Lower leg skin (tissue), 3 donors: ENCODE results near the gene LZTR1.

Experiments used
- POLR2A ChIP-seq, 2 donors: fragments of 450-650 bp; IDR thresholded peaks; one replicate each; pipeline ENCODE4 v1.6.1; 2016 to 2017; ENCODE audit warnings: antibody characterized with exemption in 2 of 2, mild to moderate bottlenecking in 1 of 2, moderate library complexity in 1 of 2
- TF ChIP-seq, protein P1 (sequence below), 3 donors: fragments of 450-650 bp; IDR thresholded peaks; one replicate each; pipeline ENCODE4 v1.5.1; 2016; ENCODE audit warnings: antibody characterized with exemption in 3 of 3, mild to moderate bottlenecking in 3 of 3, moderate library complexity in 2 of 3

DNA sequence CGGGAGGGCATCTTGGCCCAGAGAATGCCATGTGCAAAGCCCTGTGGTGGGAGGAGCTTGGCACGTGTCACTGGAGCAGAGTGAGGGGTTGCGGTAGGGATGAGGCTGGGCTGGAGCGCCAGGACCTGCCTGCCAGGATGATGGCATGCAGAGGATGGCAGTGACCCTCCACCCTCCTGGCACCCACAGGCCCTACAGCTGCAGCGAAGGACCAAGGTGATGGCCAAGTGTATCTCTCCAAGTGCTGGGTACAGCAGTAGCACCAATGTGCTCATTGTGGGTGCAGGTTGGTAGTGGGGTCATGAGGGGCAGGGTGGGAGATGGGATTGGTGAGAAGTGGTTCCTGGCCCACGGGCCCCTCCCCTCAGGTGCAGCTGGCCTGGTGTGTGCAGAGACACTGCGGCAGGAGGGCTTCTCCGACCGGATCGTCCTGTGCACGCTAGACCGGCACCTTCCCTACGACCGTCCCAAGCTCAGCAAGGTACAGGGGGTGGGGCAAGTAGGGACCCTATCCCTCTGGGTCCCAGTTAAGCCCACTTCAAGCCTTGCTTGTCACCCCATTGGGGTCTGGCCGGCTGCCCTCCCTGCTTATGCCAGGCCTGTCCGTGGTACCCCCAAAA is 7.7 kb upstream of the LZTR1 start:
- TF ChIP-seq, protein P1, sequence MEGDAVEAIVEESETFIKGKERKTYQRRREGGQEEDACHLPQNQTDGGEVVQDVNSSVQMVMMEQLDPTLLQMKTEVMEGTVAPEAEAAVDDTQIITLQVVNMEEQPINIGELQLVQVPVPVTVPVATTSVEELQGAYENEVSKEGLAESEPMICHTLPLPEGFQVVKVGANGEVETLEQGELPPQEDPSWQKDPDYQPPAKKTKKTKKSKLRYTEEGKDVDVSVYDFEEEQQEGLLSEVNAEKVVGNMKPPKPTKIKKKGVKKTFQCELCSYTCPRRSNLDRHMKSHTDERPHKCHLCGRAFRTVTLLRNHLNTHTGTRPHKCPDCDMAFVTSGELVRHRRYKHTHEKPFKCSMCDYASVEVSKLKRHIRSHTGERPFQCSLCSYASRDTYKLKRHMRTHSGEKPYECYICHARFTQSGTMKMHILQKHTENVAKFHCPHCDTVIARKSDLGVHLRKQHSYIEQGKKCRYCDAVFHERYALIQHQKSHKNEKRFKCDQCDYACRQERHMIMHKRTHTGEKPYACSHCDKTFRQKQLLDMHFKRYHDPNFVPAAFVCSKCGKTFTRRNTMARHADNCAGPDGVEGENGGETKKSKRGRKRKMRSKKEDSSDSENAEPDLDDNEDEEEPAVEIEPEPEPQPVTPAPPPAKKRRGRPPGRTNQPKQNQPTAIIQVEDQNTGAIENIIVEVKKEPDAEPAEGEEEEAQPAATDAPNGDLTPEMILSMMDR (IDR thresholded peaks at IDR 0.05) = no peak
- TF ChIP-seq POLR2A (IDR thresholded peaks at IDR 0.05) = no peak
